Psoas muscle (tissue), 8 donors: ENCODE results near the gene DEPDC4. TPM values are rescaled to one million over a fixed set of nuclear protein-coding genes. Genes with fewer than 3 reads are reported as not detected.
"Not testable (repeated sequence)": the region's sequence is repeated elsewhere in the genome, so short reads cannot be mapped to it uniquely, and the experiment has no call there.

Source experiments
- ATAC-seq, 4 donors: fragments of 200-7000 bp; cut with Tn5 transposase; one replicate each; pipeline ENCODE4 v1.9.1; 2020; ENCODE audit warnings: moderate library complexity in 3 of 4, mild to moderate bottlenecking in 2 of 4
- DNase-seq, 2 donors: peaks; one replicate each; pipeline ENCODE4 v3.0.0-alpha.2; 2020
- H3K27ac ChIP-seq: fragments of 200-600 bp; one replicate; pipeline ENCODE4 v1.8.0; 2022
- H3K27me3 ChIP-seq, 3 donors: fragments of 200-600 bp in 1 of 3; one replicate each; pipeline versions ENCODE4 v1.6.1 to v1.8.0; 2013 to 2022; ENCODE audit warnings: low read length in 2 of 3, mild to moderate bottlenecking in 2 of 3, moderate library complexity in 1 of 3; ENCODE audit not compliant: insufficient read depth in 3 of 3
- H3K36me3 ChIP-seq, 2 donors: fragments of 200-600 bp in 1 of 2; one replicate each; pipeline versions ENCODE4 v1.6.1 to v1.8.0; 2013 to 2022; ENCODE audit warnings: low read depth in 1 of 2, mild to moderate bottlenecking in 1 of 2, moderate library complexity in 1 of 2; ENCODE audit not compliant: insufficient read depth in 1 of 2
- H3K4me1 ChIP-seq: fragments of 200-600 bp; one replicate; pipeline ENCODE4 v1.8.0; 2022
- H3K4me3 ChIP-seq: fragments of 200-600 bp; one replicate; pipeline ENCODE4 v1.8.0; 2022; ENCODE audit warnings: mild to moderate bottlenecking
- H3K9me3 ChIP-seq: fragments of 200-600 bp; one replicate; pipeline ENCODE4 v1.8.0; 2022
- WGBS, 3 donors: extraction: QIAGEN DNeasy Blood & Tissue Kit; methylation state at CpG; one replicate each; pipeline versions ENCODE4 v1.1.6 to v1.1.7; 2013; 5-methylcytosine and 5-hydroxymethylcytosine counted together
- intact Hi-C, 2 donors: fragments of 100-400 bp; cut with DNase I; formaldehyde crosslinking; loops; one replicate each; pipeline versions ENCODE4 v1.11.0 to v1.14.2; 2022
- polyA plus RNA-seq, 3 donors: library from polyadenylated mRNA; stranded (reverse); fragments of 200-250 nt; gene quantifications; one replicate each; pipeline ENCODE4 v1.2.3, GENCODE V29; 2013
- total RNA-seq, 4 donors: library from RNA; stranded (reverse); fragmentation: NEBNext Ultra II Directional in 2 of 4; extraction: Animal tissue kit (Norgen Biotek cat#: 25700) in 2 of 4; gene quantifications; one replicate each; pipeline versions ENCODE4 v1.2.1 to v1.2.4, GENCODE V29; 2021 to 2023
- TF ChIP-seq, protein P1 (sequence below): fragments of 200-600 bp; IDR thresholded peaks from one replicate; pipeline ENCODE4 v1.8.0; 2022; ENCODE audit warnings: antibody characterized with exemption
- donor health status: healthy with polysubstance abuse.
- donor health status: DM: no; HTN: no; CAD: no; lungs with moderate emphysema.
- donor health status: Bipolar disorder and iron deficiency.
- donor health status: healthy.
- donor health status: DM: yes; HTN: yes; CAD: no.
- donor health status: DM: no; HTN: no; CAD: no.
- donor health status: DM: no; HTN: no; CAD: no.
- donor health status: DM: yes; HTN: yes; CAD: no.

The DEPDC4 gene
- total and polyA plus RNA-seq, 7 donors: 0.14 to 1.4 (median 0.47) TPM; not detected in 2

DNA sequence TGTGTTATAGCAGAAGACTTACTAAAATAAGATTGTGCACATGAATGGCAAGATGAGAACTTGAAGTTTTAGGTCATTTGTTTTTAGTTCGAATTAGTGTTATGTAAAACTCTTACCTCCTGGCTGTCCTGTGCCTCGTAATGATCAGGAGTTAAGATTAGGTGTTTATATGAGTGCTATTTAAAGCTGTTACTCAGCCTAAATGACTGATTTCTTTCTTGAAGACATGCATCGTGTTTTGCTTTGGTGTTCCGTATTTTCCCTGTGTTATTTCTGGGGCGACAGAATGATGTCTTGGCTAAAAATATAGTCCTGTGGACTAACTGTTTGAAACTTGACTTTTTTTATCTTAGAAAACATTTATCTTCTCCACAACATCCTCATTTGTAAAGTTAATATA, 22.2 kb upstream of the DEPDC4 start:
- 63 to 85% (median 77%) methylated on average over 5 of the region's 5 CpGs for WGBS, 3 donors
- TF ChIP-seq, protein P1, sequence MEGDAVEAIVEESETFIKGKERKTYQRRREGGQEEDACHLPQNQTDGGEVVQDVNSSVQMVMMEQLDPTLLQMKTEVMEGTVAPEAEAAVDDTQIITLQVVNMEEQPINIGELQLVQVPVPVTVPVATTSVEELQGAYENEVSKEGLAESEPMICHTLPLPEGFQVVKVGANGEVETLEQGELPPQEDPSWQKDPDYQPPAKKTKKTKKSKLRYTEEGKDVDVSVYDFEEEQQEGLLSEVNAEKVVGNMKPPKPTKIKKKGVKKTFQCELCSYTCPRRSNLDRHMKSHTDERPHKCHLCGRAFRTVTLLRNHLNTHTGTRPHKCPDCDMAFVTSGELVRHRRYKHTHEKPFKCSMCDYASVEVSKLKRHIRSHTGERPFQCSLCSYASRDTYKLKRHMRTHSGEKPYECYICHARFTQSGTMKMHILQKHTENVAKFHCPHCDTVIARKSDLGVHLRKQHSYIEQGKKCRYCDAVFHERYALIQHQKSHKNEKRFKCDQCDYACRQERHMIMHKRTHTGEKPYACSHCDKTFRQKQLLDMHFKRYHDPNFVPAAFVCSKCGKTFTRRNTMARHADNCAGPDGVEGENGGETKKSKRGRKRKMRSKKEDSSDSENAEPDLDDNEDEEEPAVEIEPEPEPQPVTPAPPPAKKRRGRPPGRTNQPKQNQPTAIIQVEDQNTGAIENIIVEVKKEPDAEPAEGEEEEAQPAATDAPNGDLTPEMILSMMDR: no peak
- peaks cover 0 to 40% of the 10 kb centered on the region in 2 donors for H3K36me3 ChIP-seq
- H3K4me3 ChIP-seq: no peak overlapping the region
- no peaks in the 10 kb centered on the region for H3K27me3 ChIP-seq
- no peak overlapping the region for H3K27ac ChIP-seq
- intact Hi-C loops: no loop called here
- DNase-seq (no peak), ATAC-seq (peak in 1 of 4 donors; percentile 56)
- no peaks in the 10 kb centered on the region for H3K4me1 ChIP-seq
- no peaks in the 10 kb centered on the region for H3K9me3 ChIP-seq

DNA sequence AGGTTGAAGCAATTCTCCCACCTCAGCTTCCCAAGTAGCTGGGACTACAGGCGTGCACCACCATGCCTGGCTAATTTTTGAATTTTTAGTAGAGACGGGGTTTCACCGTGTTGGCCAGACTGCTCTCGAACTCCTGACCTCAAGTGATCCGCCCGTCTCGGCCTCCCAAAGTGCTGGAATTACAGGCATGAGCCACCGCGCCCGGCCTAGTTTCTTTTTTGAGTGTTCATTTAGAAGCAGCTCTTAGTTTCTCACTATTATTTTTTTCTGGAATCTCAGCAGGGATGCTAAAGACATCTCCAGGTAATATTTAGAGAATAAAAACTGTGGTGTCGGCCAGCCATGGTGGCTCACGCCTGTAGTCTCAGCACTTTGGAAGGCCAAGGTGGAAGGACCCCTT, 17.7 kb upstream of the DEPDC4 start:
- H3K4me1 ChIP-seq, H3K27me3 ChIP-seq, H3K27ac ChIP-seq, H3K4me3 ChIP-seq, DNase-seq, ATAC-seq, H3K9me3 ChIP-seq, intact Hi-C loops: not testable (repeated sequence)
- WGBS, 3 donors: 88 to 97% (median 96%) methylated on average over 12 of the region's 12 CpGs
- peaks cover 0 to 30% of the 10 kb centered on the region in 2 donors for H3K36me3 ChIP-seq

DNA sequence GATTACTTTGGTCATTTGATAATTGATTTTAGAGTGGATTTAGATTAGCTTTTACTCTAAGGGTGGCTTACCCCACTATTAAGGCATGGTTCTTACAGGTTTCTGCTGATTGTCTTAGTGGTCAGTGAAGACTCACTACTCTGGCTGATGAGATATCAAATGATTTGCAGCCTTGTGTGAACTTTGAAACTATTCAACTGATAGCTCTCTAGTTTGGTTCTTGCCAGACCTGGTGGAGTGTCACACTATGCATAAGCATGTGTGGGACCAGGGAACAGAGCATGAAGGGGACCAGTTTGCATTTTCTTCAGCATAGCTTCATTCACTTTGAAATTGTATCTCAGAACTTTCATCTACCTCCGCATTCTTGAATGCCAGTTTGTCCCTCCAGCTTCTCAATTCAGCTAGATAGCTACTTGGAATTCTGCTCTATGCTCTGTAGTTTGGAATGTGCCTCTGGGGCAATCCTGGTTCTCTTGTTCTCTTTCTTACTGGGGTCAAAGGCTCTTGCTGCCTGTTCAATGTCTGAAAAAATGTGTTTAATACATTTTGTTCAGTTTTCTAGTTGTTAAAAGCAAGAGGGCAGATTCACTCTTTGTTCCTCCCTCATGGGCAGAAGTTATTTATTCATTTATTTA, 12.8 kb upstream of the DEPDC4 start:
- ATAC-seq (no peak), DNase-seq (no peak)

DNA sequence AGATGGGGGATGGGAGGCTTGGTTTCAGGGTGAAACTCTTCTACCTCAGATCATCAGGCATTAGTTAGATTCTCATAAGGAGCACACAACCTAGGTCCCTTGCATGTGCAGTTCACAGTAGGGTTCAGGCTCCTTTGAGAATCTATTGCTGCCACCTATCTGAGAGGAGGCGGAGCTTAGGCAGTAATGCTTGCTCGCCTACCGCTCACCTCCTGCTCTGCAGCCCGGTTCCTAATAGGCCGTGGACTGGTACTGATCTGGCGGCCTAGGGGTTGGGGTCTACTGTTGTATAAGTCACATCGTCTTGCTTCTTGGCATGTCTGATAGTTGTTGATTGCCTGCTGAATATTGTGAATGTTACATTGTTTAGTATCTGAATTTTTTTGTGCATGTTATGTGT, 12.3 kb upstream of the DEPDC4 start:
- DNase-seq (no peak), ATAC-seq (no peak)
- H3K4me3 ChIP-seq: no peak overlapping the region
- no peak overlapping the region for H3K27ac ChIP-seq
- intact Hi-C loops: no loop called here
- peaks cover 0 to 15% of the 10 kb centered on the region in 2 donors for H3K36me3 ChIP-seq
- 95 to 99% (median 97%) methylated on average over 7 of the region's 7 CpGs for WGBS, 3 donors
- no peaks in the 10 kb centered on the region for H3K27me3 ChIP-seq
- H3K9me3 ChIP-seq: no peaks in the 10 kb centered on the region
- H3K4me1 ChIP-seq: peaks cover 3% of the 10 kb centered on the region
- TF ChIP-seq, protein P1: no peak

More for the DNA sequence above, 12.8 kb upstream of the DEPDC4 start:
- 74 to 92% (median 89%) methylated on average over 1 of the region's 1 CpG for WGBS, 3 donors
- no peaks in the 10 kb centered on the region for H3K9me3 ChIP-seq
- H3K27me3 ChIP-seq: no peaks in the 10 kb centered on the region
- peaks cover 3% of the 10 kb centered on the region for H3K4me1 ChIP-seq
- H3K27ac ChIP-seq: no peak overlapping the region
- no peak overlapping the region for H3K4me3 ChIP-seq
- intact Hi-C loops: no loop called here
- peaks cover 0 to 20% of the 10 kb centered on the region in 2 donors for H3K36me3 ChIP-seq
- TF ChIP-seq, protein P1: no peak

DNA sequence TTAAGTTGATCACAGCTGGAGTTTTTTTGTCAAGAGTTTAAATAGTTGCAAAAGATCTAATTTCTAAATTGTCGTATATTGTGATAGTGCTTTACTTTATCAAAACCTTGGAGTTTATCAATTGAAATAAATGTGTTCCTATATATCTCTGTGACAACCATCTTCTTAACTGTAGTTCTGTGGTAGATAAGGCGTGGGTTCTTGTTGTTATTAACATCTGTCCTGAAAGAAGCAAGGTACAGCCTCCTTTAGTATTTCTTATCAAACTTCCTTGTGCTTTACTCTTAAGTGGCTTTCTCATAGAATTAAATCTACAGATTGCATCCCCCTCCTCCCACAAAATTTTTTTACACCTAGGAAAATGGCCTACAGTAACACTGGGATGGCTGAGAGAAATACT, 7.4 kb upstream of the DEPDC4 start:
- intact Hi-C loops: no loop called here
- Histone ChIP-seq H3K4me3 (no peak overlapping the region), H3K27me3 (no peaks in the 10 kb centered on the region), H3K36me3 (no peaks in the 10 kb centered on the region), H3K9me3 (no peaks in the 10 kb centered on the region), H3K4me1 (peaks cover 9% of the 10 kb centered on the region), H3K27ac (no peak overlapping the region)
- 85 to 92% (median 90%) methylated on average over 2 of the region's 2 CpGs for WGBS, 3 donors
- DNase-seq (no peak), ATAC-seq (no peak)
- TF ChIP-seq, protein P1: no peak
